ENCODE measurements around the gene RS1. TPM values are rescaled to one million over a fixed set of nuclear protein-coding genes. Genes with fewer than 3 reads are reported as not detected.

RS1 gene
- total and polyA plus RNA-seq, 9 donors, result not detected

Other genes starting within 250 kb of the RS1 start
- 10 to 100 TPM in 5 of 7 donors, 1 to 10 TPM in 2; 6.7 to 18.5 (median 12.8) TPM for gene CDKL5, start 246.5 kb downstream of the RS1 start, total RNA-seq
- gene CDKL5, start 246.5 kb downstream of the RS1 start, polyA plus RNA-seq, result 1 to 10 TPM; 2.6 to 5.7 TPM
- 1 to 10 TPM in 2 of 7 donors, under 1 TPM in 2, not detected in 3; 0.47 to 2.0 (median 0.97) TPM for gene PPEF1, start 35.5 kb upstream of the RS1 start, total RNA-seq
- under 1 TPM; 0.12 TPM for gene PPEF1, start 35.5 kb upstream of the RS1 start, polyA plus RNA-seq

Data from ovary (tissue), 9 donors.